Measurements from ENCODE around the gene TNFRSF6B.

The TNFRSF6B gene

GRCh38 chr20:63737945-63738686 is 41.7 kb downstream of the TNFRSF6B start:
- DNase-seq (ENCODE audit: low read depth), result no peak
- TF ChIP-seq CTCF (IDR thresholded peaks at IDR 0.05; ENCODE audit: control insufficient read depth, extremely low read depth, insufficient read depth), result no peak
- H3K4me3 ChIP-seq (ENCODE audit: low read depth, low read length), result no peak overlapping the region

- peak overlapping the region; percentile 41 for H3K4me3 ChIP-seq (ENCODE audit: low read depth, low read length)
- DNase-seq (ENCODE audit: low read depth), result no peak
- TF ChIP-seq CTCF (IDR thresholded peaks at IDR 0.05; ENCODE audit: control insufficient read depth, extremely low read depth, insufficient read depth), result no peak
Observed at GRCh38 chr20:63738687-63739129, 42.3 kb downstream of the TNFRSF6B start.

GRCh38 chr20:63739130-63740069 is 42.9 kb downstream of the TNFRSF6B start, which contains the start of gene SLC2A4RG:
Gene SLC2A4RG (plus strand): TSS chr20:63739776. CDS start chr20:63739913, 137 bp downstream.
- H3K4me3 ChIP-seq (ENCODE audit: low read depth, low read length), result peak within 1 kb of the TSS; percentile 70
- no peak for DNase-seq (ENCODE audit: low read depth)
- no peak for TF ChIP-seq CTCF (IDR thresholded peaks at IDR 0.05; ENCODE audit: control insufficient read depth, extremely low read depth, insufficient read depth)

GRCh38 chr20:63740070-63740626 is 43.7 kb downstream of the TNFRSF6B start:
- no peak for DNase-seq (ENCODE audit: low read depth)
- peak overlapping the region; percentile 70 for H3K4me3 ChIP-seq (ENCODE audit: low read depth, low read length)
- no peak for TF ChIP-seq CTCF (IDR thresholded peaks at IDR 0.05; ENCODE audit: control insufficient read depth, extremely low read depth, insufficient read depth)

DNA sequence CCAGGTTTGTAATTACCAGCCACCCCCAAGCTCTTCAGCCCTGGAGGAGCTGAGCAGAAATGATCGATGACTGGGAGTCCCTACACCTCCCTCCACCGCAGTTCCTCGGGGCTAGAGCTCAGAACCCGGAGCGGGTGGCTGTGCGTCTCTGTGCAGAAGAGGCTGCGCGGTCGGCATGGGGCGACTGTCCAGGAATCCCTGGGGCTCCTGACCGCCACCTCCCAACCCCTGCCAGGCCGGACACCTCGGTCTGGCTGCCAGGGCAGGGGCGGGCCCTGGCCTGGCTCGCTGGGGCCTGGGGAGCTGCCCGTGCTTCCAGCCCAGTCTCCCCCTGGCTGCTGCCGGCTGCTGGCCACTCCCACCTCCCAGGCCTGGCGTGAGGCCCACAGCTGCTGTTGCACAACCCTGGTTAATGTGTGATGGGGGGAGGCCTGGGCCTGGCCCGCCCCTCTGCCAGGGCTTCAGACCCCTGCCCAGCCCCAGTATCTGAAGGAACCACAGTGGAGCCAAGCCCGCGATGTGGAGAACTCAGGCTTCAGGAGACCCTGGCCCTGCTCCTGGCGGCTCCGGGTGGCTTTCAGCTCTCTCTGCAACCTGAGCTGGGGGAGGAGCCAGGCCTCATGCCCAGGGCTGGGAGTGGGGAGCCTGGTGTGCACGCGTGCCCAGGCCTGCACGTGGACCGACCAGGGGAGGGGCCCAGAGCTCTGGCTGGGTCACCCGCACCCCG is 44.3 kb downstream of the TNFRSF6B start:
- H3K4me3 ChIP-seq (ENCODE audit: low read depth, low read length), result peak overlapping the region; percentile 70
- peak; percentile 64 for DNase-seq (ENCODE audit: low read depth)
- TF ChIP-seq CTCF (IDR thresholded peaks at IDR 0.05; ENCODE audit: control insufficient read depth, extremely low read depth, insufficient read depth), result no peak

- no peak for DNase-seq (ENCODE audit: low read depth)
- no peak for TF ChIP-seq CTCF (IDR thresholded peaks at IDR 0.05; ENCODE audit: control insufficient read depth, extremely low read depth, insufficient read depth)
- peak overlapping the region; percentile 70 for H3K4me3 ChIP-seq (ENCODE audit: low read depth, low read length)
Observed at GRCh38 chr20:63741354-63741675, 44.9 kb downstream of the TNFRSF6B start.
